Measurements from ENCODE around the gene HOXD9.

HOXD9 gene

GRCh38 chr2:176157499-176158185, 35.1 kb downstream of the HOXD9 start:
- DNase-seq, result peak; percentile 88

DNA sequence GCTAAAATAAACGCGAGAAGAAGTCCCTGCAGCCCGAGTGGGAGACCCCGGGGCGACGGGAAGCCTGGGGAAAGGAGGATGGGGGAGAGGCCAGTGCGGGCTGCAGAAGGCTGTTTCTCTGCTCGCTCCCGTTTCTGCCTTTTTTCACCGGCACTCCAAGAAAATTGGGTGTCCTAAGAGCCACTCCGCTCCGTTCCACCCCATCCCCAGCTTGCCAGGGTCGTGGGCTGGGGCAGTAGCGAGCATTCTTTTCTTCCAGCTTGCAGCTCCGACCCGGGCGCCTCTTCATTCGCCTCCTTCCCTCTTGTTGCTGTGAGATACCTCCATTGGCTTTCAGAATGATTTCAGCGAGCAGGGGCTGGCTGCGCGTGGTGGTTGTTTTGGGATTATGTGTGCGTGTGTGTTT, 35.7 kb downstream of the HOXD9 start:
- peak; percentile 73 for DNase-seq

DNA sequence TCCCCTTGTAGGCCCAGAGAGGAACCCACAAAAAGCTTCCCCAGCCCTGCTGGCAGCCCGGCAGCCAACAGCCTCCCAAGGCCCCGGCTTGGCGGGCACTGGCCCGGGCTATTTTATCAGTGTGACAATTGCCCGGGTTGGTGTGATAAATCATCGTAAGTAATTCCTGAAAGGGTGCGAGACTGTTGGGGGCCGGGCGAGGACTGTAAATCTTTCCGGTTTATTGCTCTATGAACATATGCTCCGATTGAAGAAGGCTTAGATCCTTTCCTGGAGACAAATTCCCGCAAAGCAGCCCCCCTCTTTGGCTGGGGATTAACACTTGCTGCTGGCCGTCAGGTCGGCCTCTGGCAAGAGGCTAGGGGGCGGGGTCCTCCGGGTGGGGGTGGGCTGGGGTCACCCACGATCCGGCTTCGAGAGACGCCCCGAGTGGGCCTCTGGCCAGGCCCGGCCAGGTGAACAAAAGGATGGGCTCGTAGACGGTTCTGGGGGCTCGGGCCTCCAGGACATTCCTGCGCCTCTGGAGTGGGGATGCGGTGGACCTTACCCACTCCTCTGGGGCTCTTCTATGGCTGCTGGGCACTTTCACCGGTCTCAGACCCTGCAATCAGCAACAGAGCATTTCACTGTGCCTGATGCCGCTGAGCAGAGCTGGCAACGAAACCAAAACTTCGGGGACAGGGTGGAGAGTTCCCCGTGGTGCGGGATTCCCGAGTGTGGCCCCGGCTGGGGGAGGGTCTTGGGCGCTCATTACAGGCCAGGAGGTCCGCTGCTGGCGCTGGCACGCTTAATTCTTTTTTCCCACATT, 36.5 kb downstream of the HOXD9 start:
- DNase-seq, result peak; percentile 69

GRCh38 chr2:176159663-176160250, 37.2 kb downstream of the HOXD9 start:
- DNase-seq, result no peak

DNA sequence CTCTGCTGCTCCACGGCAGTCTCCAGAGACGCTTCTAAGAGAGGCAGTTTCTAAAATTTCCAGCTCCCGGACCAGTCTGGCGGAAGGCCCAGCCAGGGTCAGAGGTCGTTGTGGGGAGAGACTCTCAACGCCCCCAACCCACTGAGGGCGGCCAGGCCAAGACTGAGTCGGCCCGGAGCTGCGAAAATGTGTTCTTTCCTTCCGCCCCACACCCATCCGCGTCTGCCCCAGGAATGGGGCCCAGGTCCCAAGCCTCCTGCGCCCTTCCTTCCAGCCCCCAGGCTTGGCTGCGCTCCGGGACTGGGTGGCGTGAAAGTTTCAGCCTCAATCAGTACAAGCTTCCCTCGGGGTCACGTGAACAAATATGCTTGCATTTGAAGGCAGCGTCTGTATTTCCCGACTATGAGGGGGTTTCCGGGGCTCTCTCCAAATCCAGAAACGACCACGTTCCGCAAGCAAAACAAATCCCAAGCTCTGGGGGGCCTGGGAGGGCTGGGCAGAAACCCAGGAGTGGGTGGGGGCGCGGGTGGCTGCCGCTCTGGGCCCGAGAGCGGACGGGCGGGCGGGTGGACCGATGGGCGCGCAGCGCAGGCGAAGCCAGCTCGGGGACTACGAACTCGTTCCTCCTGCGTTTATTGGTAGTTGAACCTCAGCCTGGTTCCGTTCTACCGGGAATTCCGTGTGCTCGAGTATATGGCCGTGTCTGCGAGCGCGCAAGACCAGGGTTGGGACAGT, 37.9 kb downstream of the HOXD9 start:
- DNase-seq, result no peak

- DNase-seq, result no peak
These were observed 38.7 kb downstream of the HOXD9 start for GRCh38 chr2:176160986-176161824.

- no peak for DNase-seq
These were observed 39.5 kb downstream of the HOXD9 start for GRCh38 chr2:176161825-176162626.

- no peak for DNase-seq
These were observed 40.6 kb downstream of the HOXD9 start for GRCh38 chr2:176162911-176163671.

- DNase-seq, result no peak
These were observed 41.1 kb downstream of the HOXD9 start for GRCh38 chr2:176163672-176164056.

DNA sequence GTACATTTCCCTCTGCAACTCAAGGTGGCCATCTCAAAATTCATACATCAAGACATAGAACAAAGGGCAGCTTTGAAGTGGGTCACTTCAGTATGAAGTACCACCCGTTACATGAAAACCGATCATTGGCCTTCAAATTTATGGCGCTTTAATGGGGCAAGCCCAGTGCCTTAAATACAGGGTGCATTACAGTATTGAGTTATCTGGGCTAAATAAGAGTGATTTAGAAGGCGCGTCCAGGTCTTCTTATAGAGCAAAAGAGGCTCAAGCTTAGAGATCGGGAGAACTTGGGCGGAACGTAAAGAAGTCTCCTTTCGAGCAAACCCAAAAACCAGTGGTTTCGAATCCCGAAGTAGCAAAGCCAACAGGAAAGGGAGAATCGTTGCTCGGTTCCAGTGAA, 41.7 kb downstream of the HOXD9 start:
- DNase-seq, result no peak

DNA sequence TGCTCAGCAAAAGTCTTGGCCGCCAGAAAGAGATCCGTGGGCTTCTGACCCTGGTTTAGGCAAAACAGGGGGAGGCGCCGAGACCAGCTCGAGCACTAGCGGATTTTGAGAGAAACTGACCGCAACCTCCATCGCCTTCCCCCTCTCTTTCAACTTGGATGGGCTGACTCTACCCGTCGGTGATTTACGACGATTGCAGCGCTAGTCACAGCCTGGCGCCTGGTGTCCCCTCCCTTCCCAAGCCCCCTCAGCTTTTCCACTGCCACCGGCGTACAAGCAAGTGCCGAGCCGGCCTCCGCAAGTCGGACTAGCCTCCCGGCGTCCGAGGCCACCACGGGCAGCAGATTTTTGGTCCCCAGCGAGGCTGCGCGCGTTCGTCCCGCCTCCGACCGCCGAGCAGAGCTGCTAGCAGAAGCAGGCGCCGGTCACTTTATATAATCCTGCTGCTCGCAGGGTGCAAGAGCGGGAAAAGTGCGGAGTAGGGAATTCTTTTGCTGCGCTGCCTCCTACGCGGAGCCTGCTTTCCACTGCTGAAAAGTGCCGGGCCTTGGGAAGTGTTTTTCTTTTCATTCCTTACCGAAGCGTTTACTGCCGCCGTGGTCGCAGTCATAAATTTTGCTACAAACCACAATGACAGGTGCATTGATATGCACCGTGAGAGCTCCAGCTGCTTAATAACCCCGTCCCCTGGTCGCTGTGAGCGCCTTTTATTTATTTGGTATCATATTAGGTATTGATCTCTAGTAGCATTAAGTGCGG, 42.3 kb downstream of the HOXD9 start:
- DNase-seq, result no peak

- no peak for DNase-seq
These were observed 43.0 kb downstream of the HOXD9 start for GRCh38 chr2:176165370-176166050.

DNA sequence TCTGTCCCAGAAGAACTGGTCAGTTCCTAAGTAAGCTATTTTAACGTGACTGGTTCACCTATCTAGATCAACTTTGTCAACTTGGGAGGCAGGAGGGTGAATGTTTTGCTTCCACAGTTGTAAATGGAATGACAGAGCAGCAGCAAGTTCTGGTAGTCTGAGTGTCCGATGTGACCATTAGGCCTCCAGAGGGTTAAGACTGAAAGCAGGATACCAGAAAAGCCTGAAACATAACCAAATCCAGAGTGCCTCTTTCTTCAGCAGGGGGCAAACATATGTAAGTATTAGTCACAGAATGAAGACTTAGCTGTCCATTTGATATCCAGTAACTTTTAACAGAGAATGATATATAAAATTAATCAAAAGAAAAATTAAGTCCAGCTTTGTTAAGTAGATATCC, 43.8 kb downstream of the HOXD9 start:
- no peak for DNase-seq

- no peak for DNase-seq
These were observed 44.9 kb downstream of the HOXD9 start for GRCh38 chr2:176167398-176167797.

GRCh38 chr2:176169181-176169580, 46.7 kb downstream of the HOXD9 start:
- DNase-seq, result no peak

DNA sequence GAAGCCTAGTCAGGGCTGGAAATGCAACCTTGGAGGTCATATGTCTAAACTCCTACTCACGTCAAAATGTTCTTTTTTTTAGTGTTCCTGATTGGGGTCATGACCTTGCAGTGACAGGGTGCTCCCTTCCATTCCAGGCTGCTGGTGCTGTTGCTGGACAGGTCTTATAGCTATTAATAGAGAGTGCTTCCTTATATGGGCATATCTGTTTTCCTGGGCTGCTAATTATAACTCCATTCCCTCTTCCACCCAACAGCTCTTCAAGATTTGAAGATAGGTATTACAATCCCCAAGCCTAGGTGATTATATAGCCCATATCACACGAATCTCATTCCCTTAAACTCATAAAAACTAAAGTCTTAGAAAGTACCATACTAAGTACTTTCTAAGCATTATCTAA, 47.2 kb downstream of the HOXD9 start:
- no peak for DNase-seq

- peak; percentile 51 for DNase-seq
These were observed 48.2 kb downstream of the HOXD9 start for GRCh38 chr2:176170602-176171305.

GRCh38 chr2:176171351-176172006, 49.0 kb downstream of the HOXD9 start:
- DNase-seq, result no peak
